Dermis blood vessel endothelial cell (primary cell): Measurements from ENCODE around the gene ARL13B. TPM values are rescaled to one million over a fixed set of nuclear protein-coding genes. Genes with fewer than 3 reads are reported as not detected.
"Not testable (repeated sequence)": the region's sequence is repeated elsewhere in the genome, so short reads cannot be mapped to it uniquely, and the experiment has no call there.

ENCODE experiments used
- DNase-seq: peaks from one replicate; pipeline ENCODE4 v3.0.0; 2010
- total RNA-seq: library from RNA; depleted of rRNA; stranded (reverse); fragments of >200 nt; gene quantifications from 2 replicates; pipeline ENCODE4 v1.2.3, GENCODE V29; 2014

ARL13B gene
- total RNA-seq, 1 donor from 2014 or later = 12.3 TPM

DNA sequence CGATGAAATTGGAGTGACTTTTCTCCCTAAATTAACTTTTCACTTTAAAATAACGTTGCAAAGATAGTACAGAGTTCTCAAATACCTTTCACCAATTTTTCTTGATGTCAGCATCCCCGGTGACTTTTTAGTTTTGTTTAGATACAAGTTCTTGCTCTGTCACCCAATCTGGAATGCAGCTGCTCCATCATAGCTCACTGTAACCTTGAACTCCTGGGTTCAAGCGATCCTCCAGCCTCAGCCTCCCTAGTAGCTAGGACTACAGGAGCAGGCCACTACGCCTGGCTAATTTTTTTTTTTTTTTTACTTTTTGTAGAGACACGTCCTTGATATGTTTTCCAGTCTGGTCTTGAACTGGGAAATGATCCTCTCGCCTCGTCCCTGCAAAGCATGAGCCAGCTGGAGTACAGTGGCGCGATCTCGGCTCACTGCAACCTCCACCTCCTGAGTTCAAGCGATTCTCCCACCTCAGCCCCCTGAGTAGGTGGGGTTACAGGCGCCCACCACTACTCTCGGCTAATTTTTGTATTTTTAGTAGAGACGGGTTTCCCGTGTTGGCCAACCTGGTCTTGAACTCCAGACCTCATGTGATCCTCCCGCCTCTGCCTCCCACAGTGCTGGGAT lies 83.7 kb downstream of the ARL13B start:
- peak; percentile 25 for DNase-seq

- DNase-seq = no peak
These were observed 84.4 kb downstream of the ARL13B start for GRCh38 chr3:94064243-94064860.

DNA sequence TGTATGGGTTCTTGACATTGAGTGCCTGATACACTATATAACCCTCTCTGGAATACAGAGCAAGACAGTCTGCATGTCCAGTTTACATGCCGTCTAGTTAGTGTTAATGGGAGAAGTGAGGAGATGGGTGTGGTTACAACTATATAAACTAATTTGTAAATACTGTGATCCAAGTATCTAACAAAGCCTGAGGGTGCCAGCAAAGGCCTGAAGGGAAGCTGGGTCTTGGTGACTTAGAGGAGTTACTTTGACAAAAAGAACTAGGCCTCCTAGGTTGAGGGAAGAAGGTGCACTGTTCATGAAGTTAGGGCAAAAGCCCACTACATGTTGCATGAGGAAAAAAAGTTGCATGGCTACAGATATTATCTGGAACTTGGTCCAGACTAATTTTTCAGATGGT lies 85.2 kb downstream of the ARL13B start:
- DNase-seq = no peak

GRCh38 chr3:94065819-94066480 lies 86.0 kb downstream of the ARL13B start:
- DNase-seq = no peak

DNA sequence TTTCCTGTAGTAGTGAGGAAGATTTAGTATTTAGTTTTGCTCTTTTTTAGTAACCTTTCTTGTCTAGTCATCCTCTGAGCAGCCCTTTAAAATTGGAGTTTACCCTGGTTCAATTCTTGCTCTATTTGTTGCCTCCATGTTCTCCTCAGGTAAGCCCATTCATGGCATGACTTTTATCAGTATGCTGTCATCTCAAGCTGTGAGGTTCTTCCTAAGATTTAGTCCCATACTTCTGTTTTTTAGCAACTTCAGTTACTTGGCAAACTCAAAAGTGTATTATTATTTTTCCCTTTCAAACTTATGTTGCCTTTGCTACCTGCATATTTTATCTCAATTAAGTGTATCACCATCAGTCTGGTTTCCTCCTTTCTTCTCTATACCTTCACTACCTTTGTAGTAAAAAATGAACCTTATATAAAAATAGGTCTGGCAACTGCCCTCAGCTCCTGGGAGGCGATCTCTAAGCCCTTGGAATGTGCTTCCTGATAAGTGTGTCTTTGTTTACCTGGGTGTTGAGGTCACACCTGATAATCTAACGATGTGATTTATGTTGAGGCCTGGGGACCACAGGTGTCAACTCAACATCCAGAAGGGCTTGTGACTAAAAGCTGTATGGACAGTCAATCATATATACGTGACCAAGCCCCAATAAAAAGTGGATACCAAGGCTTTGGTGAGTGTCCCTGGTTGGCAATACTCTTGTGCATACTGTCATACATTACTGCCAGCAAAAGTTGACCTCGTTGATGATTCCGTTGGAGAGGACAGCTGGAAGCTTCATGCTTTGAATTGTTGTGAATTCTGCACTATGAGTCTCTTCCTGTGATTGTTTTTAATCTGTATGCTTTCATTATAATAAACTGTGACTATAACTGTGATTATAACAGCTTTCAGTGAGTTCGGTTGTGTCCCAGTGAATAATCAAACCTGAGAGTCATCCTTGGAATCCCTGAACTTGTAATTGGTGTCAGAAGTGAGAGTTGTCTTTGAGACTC lies 86.8 kb downstream of the ARL13B start:
- peak; percentile 72 for DNase-seq

GRCh38 chr3:94069194-94069813 lies 89.3 kb downstream of the ARL13B start:
- peak; percentile 35 for DNase-seq

DNA sequence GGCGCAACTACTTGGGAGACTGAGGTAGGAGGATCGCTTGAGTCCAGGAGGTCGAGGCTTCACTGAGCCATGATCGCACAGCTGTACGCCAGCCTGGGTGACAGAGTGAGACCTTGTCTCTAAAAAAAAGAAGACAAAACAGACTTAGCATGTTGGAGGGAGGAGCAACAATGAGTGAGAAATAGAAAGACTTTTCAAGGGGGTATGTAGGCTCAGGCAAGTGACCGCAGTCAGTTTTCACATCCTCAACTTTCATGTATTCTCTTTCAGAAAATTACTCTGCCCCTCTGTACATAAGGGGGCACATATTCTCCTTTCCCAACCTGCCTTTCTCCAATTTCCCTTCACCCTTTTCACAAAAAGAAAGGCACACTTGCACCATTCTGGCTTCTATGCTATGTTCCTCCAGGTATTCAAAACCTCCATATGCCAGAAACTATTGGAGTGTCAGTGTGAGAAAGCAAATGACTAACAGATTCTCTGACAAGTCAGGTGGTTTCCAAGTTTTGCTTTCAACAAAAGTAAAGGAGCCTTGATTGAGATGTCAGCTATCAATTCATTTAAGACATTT lies 90.5 kb downstream of the ARL13B start:
- DNase-seq = no peak

DNA sequence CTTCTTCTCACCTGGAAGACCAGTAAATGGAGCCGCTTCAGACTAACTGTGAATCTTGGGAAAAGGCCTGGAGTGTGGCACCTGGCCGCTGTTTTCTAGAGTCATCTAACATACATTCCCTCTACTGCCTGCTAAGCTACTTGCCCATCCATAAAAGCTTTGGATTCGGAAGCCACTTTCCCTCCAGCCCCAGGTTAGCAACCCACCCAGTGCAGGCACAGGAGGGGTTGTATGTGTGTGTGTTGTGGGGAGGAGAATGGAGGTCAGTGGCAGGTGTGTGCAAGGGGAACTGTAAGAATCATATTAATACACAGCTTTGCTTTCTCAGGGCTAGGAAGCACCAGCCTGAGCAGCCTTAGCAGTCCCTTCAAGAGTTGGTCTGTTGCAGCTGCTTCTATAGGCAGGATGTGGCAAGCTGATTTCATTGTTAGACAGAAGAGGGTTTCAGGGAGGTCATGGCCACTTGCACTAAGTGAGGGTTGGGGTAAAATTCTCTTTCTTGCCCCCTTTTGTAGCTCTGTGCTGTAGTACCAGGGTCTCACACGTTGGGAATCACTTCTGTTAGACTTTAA lies 91.8 kb downstream of the ARL13B start:
- DNase-seq = peak; percentile 6

DNA sequence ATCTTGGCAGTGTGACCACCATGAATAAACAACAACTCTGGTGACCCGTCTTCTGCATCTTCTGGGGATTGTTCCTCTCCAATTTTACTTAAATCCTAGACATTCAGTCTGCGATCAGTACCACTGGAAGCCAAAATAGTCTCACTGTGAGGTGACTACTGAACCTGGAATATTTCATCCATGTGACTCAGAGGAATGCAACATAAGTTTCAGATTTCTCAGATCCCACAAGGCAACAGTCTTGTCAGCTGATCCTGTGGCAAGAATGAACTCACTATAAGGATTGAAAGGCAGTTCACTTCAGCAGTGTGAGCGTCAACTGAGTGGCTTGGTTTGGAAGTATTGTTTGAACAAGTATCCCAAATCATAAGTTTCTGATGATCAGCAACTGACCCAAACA lies 96.1 kb downstream of the ARL13B start:
- no peak for DNase-seq

GRCh38 chr3:94080552-94080951 lies 100.6 kb downstream of the ARL13B start:
- not testable (repeated sequence) for DNase-seq

DNA sequence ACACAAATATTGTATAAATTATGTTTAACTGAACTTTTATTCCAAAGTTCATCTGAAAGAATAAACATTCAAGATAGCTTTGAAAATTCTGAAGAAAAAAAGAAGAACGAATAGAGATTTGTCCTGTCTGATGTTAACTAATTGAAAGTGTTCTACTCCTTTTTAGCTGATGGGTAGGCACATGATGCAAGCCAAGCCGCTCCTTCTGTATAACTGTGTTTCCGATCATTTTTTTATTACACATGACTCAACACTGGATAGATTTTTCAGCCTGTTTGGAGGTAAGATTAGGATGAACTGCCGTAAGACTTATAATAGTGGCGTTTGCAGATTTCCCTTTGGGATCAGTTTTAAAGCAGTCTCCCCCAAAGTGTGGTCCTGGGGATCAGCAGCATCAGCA lies 101.9 kb downstream of the ARL13B start:
- no peak for DNase-seq

DNA sequence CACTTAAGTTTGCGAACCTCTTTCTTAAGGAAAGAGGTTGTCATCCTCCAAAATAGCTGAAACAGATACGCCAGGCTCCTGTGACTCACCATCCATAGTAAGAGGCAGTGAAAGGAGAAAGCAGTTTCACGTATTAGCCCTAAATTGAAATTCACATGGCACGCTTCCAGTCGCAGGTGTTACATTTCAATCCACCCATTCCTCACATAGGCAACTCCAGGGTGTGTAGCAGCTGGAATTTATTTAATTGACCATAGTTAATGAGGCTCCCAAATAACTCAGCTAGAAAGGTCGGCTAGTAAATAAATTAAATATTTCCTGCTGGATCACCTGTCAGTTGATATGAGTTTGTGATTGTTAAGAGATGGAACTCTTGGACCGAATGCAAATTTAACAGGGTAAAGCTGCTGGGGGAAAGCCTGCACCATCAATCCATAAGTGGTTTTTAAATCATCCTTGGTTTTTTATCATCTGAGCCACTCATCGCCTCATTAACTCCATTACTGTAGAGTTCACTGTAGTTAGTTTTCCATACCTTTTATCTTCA lies 102.5 kb downstream of the ARL13B start:
- DNase-seq = no peak

DNA sequence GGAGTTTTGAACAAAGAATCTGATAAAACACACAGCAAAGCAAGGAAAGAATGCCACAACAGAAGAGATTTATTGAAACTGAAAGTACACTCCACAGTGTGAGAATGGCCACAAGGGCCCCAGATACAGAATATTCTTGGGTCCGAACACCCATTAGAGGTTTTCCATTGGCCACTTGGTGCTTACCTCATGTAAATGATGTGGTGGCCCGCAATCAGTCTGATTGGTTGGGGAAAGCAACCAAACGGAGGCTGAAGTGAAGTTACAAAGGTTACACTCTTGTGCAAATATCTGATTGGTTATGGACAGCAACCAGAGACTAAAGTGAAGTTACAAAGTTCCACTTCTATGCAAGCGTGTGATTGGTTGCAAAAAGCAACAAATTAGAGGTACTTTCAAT lies 103.3 kb downstream of the ARL13B start:
- no peak for DNase-seq

- DNase-seq = no peak
These were observed 109.2 kb downstream of the ARL13B start for GRCh38 chr3:94089126-94089525.

DNA sequence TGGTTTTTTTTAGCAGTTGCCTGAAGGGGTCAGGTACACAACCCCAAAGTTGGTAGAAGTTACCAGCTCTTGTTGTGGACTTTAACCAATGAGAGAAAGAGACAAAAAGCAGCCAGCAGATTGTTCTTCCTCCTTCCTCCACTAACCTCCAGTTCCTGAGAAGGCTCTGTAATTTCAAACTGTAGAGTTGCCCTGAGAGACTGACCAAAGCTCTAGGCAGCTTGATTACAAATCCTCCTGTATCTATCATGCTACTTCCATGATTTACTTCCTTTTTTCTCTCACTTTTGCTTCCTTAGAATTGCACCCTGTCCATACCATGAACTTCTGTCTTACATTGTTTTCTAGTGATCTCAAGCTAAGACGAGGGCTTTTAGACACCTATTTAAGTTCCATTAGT lies 112.1 kb downstream of the ARL13B start:
- DNase-seq = no peak

- no peak for DNase-seq
These were observed 113.2 kb downstream of the ARL13B start for GRCh38 chr3:94093151-94093550.

DNA sequence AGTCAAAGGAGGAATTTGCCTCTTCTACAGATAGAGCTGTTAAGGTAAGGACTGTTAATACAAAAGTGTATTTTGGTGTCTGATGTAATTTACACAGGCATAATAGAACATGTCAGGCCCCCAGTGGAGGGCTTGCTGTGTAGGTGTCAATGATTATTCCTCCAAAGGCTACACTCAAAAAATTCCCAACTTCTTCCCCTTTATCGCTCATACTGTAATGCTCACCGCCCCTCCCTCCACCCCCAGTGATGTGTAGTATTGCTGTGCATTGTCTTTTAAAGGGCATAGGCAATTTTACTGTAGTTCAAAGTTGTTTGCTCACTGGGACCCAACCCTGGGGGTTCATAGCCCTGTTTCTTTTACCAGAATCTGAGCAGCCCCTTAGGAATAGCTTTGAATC lies 115.2 kb downstream of the ARL13B start:
- no peak for DNase-seq

GRCh38 chr3:94098452-94098851 lies 118.5 kb downstream of the ARL13B start:
- peak; percentile 39 for DNase-seq

DNA sequence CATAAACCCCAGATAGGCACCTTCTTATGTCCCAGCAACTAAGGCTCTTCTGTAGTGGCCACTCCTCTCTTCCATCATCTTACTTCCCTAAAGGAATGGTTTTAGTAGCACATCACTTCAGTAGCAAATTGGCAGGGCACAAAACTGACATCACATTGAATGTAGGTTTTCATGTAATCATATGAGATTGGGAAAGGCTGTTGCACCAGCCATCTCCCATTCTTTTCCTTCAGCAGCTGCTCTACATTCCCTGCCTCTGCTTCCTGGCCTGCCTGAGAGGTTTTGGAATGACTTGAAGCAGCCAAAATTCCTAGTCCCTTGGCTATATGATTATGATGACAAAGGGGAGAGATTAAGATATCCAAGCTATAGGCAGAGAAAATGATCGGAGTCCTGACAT lies 119.4 kb downstream of the ARL13B start:
- no peak for DNase-seq

DNA sequence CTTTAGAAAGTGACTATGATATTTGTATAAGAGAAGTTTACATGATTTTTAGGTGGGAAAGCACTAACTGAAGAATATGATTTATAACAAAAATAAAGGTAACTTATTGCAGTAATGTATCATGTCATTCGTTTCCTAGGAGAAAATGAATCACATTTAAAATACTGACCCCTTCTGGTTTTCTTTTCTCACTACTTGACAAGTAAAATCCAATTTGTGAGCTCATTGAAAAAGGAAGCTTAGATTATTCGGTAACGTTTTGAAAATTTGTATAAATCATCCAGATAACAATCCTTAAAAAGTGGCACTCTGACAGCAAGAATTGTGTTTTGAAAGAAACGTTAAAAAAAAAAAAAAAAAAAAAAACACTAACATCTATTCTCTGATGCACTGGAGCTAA lies 121.9 kb downstream of the ARL13B start:
- DNase-seq = peak; percentile 23
